Measurements from ENCODE around the gene SND1.

GRCh38 chr7:127618775-127619174, 33.2 kb upstream of the SND1 start:
- TF ChIP-seq CTCF (IDR thresholded peaks at IDR 0.05; ENCODE audit: insufficient read depth, low read length, poor library complexity, severe bottlenecking) (no peak), EZH2phosphoT487 (conservative IDR thresholded peaks at IDR 0.05; ENCODE audit: low read length) (no peak)

All from SU-DHL-6 (cell line).